GM18951 (cell line): ENCODE measurements around the gene IKBKE.

Source experiments
- POLR2A ChIP-seq: IDR thresholded peaks from 4 replicates; pipeline ENCODE4 v1.6.1; 2011; ENCODE audit warnings: mild to moderate bottlenecking; ENCODE audit not compliant: insufficient read length, insufficient read depth; ENCODE audit errors: extremely low read depth
- in situ Hi-C: fragments of 300-500 bp; cut with MboI; formaldehyde crosslinking; loops from one replicate; pipeline ENCODE4 v1.12.0; 2022; ENCODE audit warnings: low sequenced_read_pairs, mixed read lengths, inconsistent platforms; ENCODE audit not compliant: unreplicated experiment

IKBKE gene

DNA sequence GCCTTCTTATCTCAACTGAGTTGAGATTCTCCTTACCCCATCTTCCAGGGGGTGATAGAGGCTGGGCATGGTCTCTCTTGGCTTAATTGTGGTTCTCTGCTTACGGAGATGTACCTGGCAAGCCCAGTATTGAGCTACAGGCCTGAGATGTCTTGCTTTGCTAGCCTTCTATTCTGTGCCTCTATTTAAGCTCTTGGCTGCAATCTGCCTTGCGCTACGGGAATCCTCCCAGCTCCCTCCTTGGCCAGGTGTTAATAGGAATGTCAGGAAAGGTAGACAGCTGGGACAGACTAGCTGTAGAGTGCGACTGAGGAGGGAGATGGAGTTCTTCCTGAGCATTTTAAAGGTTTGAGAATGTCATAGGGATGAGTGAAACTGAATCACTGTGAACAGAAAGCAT lies 10.6 kb upstream of the IKBKE start:
- in situ Hi-C loops = no loop called here

DNA sequence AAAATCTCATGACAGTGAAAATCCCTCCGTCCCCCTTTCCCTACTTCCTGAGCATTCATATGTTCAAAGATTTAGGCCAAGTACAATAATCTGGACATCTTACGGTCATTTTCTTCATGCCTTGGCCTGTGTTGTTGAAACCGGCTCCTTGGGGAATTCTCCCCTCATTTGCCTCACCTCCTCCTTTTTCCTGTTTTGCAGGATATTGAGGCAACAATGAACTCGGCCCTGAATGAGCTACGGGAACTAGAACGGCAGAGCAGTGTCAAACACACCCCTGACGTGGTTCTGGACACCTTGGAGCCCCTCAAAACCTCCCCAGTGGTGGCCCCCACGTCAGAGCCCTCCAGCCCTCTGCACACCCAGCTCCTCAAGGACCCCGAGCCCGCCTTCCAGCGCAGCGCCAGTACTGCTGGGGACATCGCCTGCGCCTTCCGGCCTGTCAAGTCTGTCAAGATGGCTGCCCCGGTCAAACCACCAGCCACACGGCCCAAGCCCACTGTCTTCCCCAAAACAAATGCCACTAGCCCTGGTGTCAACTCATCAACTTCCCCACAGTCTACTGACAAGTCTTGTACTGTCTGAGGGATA lies 9.3 kb upstream of the IKBKE start:
- in situ Hi-C loops = no loop called here
- TF ChIP-seq POLR2A = no peak

More for the DNA sequence above, 10.6 kb upstream of the IKBKE start:
- TF ChIP-seq POLR2A = no peak

DNA sequence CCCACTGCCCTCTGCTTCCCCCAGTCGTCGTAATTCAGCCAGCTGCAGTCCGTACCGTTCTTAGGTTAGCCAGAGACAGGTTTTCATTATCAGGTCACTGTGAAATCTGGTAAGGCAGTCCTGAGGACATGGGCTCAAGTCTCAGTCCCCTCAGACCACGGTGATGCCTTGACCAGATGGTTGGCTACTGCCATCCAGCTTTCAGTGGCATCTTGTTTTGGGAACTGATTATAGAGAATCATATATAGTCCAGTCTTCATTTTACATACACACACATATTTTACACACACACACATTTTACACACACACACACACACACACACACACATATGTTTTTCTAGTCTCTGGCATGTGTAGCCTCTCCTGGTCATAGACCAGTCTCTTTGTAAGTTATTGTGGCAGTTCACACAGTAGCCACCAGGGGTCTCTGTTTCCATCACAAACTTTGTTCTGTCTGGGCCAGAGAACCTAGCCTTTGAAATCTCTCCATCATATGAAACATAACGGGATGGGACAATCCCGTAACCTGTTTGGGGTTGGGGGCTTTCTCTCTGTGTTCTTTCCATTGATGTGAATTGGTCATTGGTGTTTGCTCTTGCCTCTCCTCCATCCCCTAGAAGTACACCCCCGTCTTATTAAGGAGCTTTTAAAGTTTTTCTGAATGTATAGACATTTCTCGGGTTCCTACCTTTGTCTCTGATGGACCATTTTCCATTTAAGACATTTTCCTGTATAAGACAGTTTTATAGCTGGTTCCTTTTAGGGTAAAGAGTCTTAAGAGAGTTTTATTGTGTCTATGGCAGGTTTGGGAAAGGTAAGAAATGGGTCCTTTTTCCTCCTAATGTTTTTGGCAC lies 8.4 kb upstream of the IKBKE start:
- in situ Hi-C loops = no loop called here

DNA sequence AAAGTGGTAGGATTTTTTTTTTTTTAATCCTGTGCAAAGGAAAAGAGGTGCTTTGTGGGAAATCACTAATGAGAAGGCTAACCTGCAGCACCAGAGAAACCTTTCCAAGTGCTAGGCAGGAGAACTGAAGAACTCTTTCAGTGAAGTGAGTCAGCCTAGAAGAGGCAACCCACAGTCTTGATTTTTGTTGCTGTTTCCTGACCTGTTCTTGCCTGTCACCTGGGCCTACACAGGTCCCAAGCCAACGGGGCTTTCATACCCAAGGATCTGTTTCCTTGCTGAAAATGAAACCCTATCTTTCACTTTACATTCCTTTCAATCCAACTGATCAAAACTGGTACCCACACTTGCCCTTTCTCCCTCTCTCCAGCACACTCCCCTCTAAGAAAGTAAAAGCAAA lies 7.1 kb upstream of the IKBKE start:
- no peak for TF ChIP-seq POLR2A
- in situ Hi-C loops = no loop called here

More for the DNA sequence above, 8.4 kb upstream of the IKBKE start:
- no peak for TF ChIP-seq POLR2A

DNA sequence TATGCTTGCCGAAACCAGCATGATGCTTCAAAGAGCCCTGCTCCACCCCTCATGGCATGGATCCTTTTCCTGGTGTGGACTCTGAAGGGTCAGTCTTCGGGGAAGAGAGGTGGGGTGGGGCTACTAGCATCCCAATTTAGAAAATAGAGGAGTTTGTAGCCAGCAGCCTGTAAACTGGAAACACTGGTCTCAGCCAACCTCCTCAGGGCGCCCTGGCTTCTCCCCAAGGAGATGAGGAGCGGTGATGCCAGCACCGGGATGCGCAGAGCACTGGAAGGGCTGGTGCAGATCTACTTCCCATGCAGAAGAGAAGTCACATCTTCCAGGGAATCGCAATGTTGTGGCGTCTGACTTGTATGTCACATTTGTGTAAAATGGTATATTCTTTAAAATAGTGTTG lies 6.4 kb upstream of the IKBKE start:
- TF ChIP-seq POLR2A = no peak
- in situ Hi-C loops = no loop called here

DNA sequence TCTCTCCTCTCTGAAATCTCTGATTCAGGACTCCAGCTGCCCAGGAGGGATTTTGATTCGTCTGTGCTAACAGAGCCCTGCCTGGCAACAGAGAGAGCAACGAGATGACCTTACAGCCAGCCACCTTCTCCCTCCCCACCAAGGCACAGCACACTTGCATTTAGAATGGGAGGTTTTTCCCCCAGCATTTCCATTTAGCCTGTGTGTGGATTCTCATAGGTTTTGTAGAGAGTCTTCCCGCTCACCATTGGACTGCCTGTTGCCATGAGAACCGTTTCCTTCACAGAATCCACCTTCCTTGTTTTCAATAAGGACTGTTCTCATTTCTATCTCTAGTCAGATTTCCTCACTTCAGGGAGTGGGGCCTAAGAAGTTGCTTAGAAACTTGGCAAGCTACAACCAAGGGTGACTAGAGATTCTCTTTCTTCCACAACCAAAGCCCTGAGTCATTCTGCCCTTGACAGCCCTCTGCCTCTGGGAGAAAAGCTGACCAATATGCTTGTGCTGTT lies 5.8 kb upstream of the IKBKE start:
- in situ Hi-C loops = no loop called here
- no peak for TF ChIP-seq POLR2A

DNA sequence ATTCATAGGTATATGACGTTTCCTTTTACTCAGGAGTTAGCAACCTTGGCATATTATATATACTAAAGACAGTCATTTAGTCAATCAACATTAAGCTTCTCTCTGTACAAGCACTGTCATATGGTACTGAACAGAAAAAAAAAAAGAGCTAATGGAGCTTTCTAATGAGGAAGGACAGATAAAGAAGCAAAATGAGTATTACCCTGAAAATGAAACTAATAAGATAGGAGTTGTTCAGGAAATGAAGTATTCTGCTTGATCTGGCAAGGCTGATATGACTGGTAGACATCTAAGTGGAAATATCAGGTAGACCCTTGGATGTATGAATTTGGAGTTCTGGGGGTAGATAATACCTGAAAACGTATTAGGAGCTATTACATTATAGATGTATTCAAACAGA lies 4.3 kb upstream of the IKBKE start:
- in situ Hi-C loops = no loop called here
- TF ChIP-seq POLR2A = no peak

DNA sequence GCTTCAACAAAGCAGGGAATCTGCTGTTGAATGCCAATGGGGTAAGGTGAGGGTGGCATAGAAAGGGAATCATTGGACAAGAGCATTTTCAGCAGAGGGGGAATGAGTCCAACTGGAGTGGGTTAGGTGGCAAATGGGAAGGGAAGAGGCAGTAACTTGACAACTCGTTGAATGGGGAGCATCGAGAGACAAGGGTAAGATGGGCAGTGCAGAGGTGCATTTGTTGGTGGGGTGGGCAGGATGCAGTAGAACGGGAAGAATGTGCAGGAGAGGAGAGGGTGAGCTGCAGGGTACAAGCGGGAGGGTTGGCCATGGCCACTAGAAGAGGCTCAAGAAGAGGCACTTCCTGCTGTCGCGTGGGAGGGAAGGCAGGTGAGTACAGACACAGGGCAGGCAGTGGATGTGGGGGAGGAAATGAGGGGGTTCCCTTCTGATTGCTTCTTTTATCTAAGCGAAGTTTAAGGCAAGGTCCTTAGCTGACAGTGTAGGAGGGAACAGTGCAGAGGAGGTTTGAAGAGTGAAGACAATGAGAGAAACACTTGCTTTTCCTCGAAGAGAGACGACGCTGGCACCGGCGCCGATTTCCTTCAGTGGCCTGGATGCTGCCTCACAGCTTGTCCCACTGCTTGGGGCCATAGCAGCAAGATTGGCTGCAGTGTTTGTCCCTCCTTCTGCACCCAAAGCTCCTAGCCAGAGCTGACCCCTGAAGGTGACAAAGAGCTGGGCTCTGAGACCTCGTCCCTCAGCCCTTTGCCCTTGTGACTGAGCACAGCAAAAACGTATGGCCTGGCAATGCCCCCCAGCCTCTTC lies 3.2 kb upstream of the IKBKE start:
- TF ChIP-seq POLR2A = no peak
- in situ Hi-C loops = no loop called here

DNA sequence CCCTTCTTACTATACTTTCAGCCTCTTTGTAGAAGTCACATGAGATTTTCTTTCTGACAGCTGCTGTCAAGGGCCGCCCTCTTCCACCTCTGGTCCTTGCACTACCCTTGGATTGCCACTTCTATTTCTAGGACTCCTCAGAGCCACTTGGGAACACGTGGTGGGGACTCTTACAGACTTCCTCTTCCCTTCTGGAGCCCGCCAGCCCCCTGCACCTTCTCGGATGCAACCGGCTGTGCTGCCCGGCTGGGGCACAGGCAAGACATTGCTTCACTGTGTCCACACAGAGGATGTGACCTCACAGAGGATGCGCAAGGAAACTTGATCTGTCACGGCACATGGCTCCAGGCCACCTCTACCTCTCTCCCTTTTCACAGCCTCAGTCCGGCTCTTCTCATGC lies 2.4 kb upstream of the IKBKE start:
- peak; percentile 34 for TF ChIP-seq POLR2A
- in situ Hi-C loops = no loop called here

DNA sequence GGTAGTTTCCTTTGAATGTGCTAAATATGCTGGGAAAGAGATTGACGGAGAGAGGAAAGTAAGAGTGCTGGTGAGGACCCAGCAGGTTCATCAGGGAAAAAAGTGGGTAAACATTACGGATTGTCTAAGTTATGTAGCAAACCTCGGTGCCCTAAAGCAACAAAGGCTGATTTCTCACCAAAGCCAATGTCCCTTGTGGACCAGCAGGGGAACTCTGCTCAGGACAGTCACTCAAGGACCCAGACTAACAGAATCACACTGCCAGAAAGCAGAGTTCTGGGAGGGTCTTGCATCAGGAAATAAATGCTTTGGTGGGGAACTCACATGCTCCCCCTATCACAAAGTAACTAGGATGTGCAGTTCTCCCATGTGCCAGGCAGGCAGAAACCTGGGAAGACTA lies 1.7 kb upstream of the IKBKE start:
- in situ Hi-C loops = no loop called here

DNA sequence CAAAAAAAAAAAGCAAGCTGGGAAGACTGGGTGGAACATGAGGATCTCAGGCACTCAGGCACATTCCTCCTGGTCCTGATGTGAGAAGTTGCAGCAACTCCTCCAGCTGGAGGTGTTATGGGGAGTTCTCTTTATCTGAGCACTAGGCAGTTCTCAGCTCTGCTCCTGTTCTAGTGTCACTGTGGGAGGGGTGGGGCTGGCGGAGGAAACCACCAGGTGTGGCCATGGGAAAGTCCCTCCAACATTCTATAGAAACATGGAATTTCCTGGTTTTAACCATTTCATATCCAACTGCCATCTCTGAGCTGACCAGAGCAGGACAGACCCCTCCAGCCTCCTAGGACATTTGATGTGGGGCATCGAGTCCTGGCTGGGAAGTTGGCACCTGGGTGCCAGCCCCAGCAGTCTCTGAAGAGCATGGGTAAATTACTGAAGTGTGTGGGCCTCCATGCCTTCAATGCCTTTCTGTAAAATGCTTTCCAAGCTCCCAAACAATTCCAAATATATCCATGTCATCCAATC lies 804 bp upstream of the IKBKE start:
- no peak for TF ChIP-seq POLR2A
- in situ Hi-C loops = no loop called here

More for the DNA sequence above, 1.7 kb upstream of the IKBKE start:
- no peak for TF ChIP-seq POLR2A

DNA sequence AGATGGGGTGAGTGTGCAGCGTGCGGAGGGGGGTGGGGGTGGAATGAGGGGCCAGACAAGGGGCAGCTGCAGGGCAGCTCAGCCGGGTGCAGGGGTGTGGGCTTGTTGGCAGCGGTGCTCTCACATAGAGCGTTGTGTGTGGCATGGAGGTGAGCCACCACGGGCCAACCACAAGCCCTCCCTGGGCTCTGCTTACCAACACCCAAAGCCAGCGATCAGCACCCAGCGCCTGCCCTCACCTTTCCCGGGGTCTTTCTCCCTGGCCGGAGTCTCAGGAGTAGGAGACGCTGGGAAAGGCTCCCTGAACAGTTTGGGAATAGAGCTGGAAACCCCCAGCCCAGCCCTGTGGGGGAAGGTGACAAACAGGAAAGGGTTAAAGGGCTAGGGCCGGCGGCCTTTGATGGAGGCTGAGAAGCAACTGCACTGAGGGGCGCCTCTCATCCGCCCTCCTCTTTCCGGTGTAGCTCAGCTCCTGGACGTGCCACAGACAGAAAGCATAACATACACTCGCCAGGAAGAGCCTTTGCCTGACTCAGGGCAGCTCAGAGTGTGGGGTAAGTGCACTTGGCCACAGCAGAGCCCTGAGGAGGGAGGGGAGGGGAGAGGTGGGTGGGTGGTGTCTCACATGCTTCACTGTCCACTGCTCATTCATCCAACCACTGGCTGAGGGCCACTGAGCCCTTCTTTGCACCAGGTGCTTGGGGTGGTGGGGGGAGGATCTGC lies 577 bp downstream of the IKBKE start:
- TF ChIP-seq POLR2A = peak; percentile 47
- in situ Hi-C loops = no loop called here
